ENCODE measurements around the gene AGPS. TPM values are rescaled to one million over a fixed set of nuclear protein-coding genes. Genes with fewer than 3 reads are reported as not detected.
A peak's percentile ranks its signal among the peaks of the same experiment; 100 is the strongest.
"Not testable (repeated sequence)": the region's sequence is repeated elsewhere in the genome, so short reads cannot be mapped to it uniquely, and the experiment has no call there.

Gene AGPS
- total RNA-seq, 1 donor from 2014 or later, result 64.6 TPM

GRCh38 chr2:177530561-177530960, 138.0 kb downstream of the AGPS start:
- peak; percentile 24 for DNase-seq

- DNase-seq, result no peak
These were observed 139.1 kb downstream of the AGPS start for GRCh38 chr2:177531706-177532105.

- DNase-seq, result no peak
These were observed 140.0 kb downstream of the AGPS start for GRCh38 chr2:177532567-177532966.

- DNase-seq, result no peak
These were observed 140.7 kb downstream of the AGPS start for GRCh38 chr2:177533253-177533652.

GRCh38 chr2:177535000-177535399, 142.4 kb downstream of the AGPS start:
- DNase-seq, result no peak

GRCh38 chr2:177535958-177536504, 143.5 kb downstream of the AGPS start:
- DNase-seq, result no peak

- no peak for DNase-seq
These were observed 144.6 kb downstream of the AGPS start for GRCh38 chr2:177537213-177537612.

GRCh38 chr2:177537636-177538035, 145.1 kb downstream of the AGPS start:
- no peak for DNase-seq

GRCh38 chr2:177538323-177538722, 145.8 kb downstream of the AGPS start:
- no peak for DNase-seq

GRCh38 chr2:177540283-177540682, 147.7 kb downstream of the AGPS start:
- no peak for DNase-seq

- no peak for DNase-seq
These were observed 148.9 kb downstream of the AGPS start for GRCh38 chr2:177541258-177541991.

- DNase-seq, result peak; percentile 44
These were observed 149.8 kb downstream of the AGPS start for GRCh38 chr2:177542396-177542795.

- DNase-seq, result peak; percentile 70
These were observed 150.6 kb downstream of the AGPS start for GRCh38 chr2:177543007-177543760.

GRCh38 chr2:177545143-177545542, 152.6 kb downstream of the AGPS start:
- DNase-seq, result no peak

- no peak for DNase-seq
These were observed 153.5 kb downstream of the AGPS start for GRCh38 chr2:177545981-177546585.

GRCh38 chr2:177547122-177547521, 154.5 kb downstream of the AGPS start:
- DNase-seq, result no peak

GRCh38 chr2:177547772-177548171, 155.2 kb downstream of the AGPS start:
- DNase-seq, result no peak

- peak; percentile 51 for DNase-seq
These were observed 156.1 kb downstream of the AGPS start for GRCh38 chr2:177548636-177549035.

- DNase-seq, result no peak
These were observed 156.6 kb downstream of the AGPS start for GRCh38 chr2:177549171-177549570.

- DNase-seq, result no peak
These were observed 158.0 kb downstream of the AGPS start for GRCh38 chr2:177550264-177551200.

GRCh38 chr2:177551360-177551759, 158.8 kb downstream of the AGPS start:
- not testable (repeated sequence) for DNase-seq

GRCh38 chr2:177551989-177552421, 159.4 kb downstream of the AGPS start:
- peak; percentile 83 for DNase-seq
